GM12801 (cell line): Measurements from ENCODE around the gene DNAJB2.

Source experiments
- CTCF ChIP-seq: IDR thresholded peaks from one replicate; pipeline ENCODE4 v1.5.1; 2011; ENCODE audit warnings: control low read depth; ENCODE audit not compliant: insufficient read length; ENCODE audit errors: extremely low read depth

DNAJB2 gene

DNA sequence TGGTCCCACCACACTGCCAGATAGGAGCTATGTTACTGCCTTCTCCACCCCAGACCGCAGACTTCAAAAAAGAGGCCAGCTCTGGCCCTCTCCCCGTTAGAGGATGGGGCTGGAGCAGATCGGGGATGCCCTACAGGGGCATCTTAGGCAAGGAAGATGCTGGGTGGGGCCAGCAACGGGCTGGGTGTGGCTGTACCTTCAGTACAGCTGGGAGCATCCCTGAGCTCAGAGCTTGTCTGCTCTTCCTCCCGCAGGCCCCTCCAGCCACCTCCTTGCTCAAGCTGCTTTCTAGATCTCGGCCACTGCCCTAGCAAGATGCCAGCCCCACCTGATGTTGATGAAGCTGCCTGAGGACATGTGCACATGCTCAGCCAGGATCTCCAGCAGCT, 20.2 kb downstream of the DNAJB2 start:
- no peak for TF ChIP-seq CTCF

DNA sequence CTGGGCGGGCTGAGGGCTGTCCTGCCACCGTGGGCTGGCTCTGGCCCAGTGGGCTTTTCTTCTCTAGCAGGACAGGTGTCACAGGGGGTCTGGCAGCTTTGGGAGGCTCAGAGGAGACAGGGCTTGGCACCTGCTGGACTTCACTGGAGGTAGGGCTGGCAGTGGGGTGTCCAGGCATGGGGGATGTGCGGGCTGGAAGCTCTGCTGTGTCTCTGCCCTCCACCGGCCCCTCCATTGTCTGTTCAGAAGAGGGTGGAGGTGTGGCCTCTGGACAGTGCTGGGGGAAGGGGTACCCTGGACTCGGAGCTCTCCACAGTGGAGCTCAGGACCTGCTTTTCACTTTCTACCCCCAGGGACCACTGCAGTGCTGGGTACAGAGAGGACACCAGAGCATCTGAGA, 20.9 kb downstream of the DNAJB2 start:
- TF ChIP-seq CTCF: no peak

DNA sequence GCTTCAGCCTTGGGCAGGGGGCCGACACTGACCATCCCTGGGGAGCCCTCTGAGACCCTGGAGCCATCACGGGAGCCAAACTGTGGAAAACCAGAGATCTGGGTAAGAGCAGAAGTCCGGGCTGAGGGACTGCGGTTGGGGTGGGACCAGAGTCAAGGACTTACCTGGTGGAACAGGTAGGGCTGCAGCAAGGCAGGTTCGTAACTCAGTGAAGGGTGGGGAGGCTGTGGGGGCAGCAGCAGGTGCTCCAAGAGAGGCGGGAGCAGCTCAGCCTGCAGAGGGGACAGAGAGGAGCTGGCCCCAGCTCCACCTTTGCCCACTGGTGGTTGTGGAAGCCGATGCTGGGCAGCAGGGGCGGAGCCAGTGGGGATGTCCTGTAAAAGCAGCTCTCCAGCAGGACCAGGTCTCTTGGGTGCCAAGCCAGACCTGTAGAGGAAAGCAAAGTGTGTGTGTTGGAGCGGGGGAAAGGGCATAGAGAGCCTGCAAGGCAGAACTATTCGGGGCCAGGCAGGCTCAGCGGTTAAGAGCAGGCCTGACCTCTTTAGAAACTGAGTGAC, 23.3 kb downstream of the DNAJB2 start:
- TF ChIP-seq CTCF: no peak

DNA sequence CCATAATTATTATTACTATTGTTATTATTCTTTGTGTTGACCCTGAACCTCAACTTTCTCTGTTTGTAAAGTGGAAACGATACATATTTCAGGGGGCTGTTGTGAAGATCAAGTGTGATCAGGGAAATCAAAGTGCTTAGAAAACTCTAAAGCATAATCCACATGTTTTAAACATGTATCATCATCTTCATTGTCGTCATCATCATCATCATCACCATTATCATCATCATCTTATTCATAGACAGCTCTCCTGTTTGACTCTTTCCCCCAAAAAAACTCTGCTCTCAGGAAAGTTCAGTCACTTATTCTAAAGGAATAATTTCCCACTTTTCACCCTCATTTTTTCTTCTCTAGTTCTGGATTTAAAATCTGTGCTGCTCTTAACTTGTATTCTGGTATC, 25.1 kb downstream of the DNAJB2 start:
- no peak for TF ChIP-seq CTCF

- no peak for TF ChIP-seq CTCF
Observed at GRCh38 chr2:219306047-219306446, 26.9 kb downstream of the DNAJB2 start.

DNA sequence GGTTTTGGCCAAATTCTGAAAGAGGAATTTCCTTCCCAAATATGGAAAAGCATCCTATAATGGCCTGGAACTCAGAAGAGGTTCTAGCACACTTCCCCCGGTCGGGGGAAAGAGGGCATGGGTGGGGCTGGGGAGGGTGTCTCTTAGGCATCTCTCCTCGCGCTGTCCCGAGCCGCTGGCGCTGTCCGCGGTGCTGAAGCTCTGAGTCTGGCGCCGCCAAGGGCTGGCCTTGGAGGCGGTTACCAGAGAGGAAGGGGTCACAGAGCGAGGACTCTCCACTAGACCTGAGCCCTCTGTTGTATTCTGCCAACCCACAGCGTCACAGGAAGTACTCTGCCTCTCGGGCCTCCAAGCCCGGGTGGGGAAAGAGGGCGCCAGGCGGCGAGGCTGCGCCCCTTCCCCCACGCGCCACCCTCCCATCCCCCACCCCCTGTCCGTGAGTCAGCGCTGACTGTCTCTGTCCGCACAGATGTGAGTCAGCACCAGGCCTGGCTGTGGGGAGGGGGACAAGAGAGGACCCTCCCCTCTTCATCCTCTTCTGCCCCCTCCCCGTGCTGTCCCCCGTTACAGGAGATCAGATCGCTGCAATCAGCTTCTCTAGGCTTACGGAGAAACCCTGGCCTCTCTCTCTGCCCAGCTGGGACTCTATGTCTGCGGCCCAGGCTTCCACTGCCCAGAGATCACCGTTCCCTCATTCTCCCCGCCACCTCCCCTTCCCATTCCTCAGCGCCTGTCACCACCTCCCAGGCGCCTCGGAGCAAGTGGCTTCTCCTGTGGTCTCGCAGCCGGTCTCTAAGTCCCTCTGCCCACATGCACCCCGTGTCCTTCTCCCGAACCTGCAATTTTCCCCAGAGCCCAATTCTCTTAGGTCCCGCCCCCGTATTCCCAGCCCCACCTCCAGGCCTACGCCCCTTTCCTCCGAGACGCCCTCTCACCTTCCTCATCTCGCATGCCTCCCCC, 29.3 kb downstream of the DNAJB2 start:
- TF ChIP-seq CTCF: no peak

DNA sequence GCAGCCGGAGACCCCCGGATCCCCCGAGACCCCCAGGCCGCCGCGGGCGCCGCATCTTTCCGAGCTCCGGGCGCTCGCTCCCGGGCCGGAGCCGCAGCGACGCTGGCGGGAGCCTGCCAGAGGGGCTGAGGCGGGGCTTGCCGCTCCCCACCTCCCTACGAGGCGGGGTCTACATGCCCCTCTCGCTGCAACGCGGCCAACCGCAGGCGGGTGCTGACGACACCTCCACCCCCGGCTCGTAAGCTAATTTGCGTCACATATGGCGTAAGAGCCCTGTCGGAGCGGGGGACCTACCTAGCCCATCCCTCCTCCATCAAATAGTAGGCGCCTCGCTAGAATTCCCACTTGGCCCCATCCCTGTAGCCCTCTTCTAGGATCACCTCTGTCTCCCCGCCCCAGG, 30.1 kb downstream of the DNAJB2 start, which contains the start of gene PTPRN:
Gene PTPRN, minus strand, starts transcription at position 124 of the 400 bp plus-strand sequence. Its CDS starts 69 bp downstream, at position 55.
- TF ChIP-seq CTCF: no peak
